BJ (cell line): Measurements from ENCODE around the gene COL4A3. TPM values are rescaled to one million over a fixed set of nuclear protein-coding genes. Genes with fewer than 3 reads are reported as not detected.

ENCODE experiments used
- CTCF ChIA-PET: fragments of 350-600 bp; formaldehyde crosslinking; extraction: SDS; loops from one replicate; lab custom pipeline; 2021; ENCODE audit warnings: antibody characterized with exemption, inconsistent platforms; lab: Yijun Ruan, JAX
- POLR2A ChIA-PET: fragments of 300-600 bp; sonication (Branson Sonifier 250); formaldehyde crosslinking; extraction: SDS; loops from one replicate; lab custom pipeline; 2021; ENCODE audit warnings: antibody characterized with exemption; lab: Charles Lee
- DNase-seq: peaks from one replicate; pipeline ENCODE4 v3.0.0-alpha.2; 2011; ENCODE audit warnings: low read depth
- H3K27me3 ChIP-seq: 2 replicates; pipeline ENCODE4 v1.6.0; 2011; ENCODE audit warnings: low read length; ENCODE audit not compliant: control insufficient read depth, insufficient read depth
- H3K36me3 ChIP-seq: 2 replicates; pipeline ENCODE4 v1.5.1; 2011; ENCODE audit warnings: low read length; ENCODE audit not compliant: control insufficient read depth, insufficient read depth
- H3K4me3 ChIP-seq: 2 replicates; pipeline ENCODE4 v1.5.1; 2011; ENCODE audit warnings: low read depth, mild to moderate bottlenecking, control low read depth, low read length
- CTCF ChIP-seq: IDR thresholded peaks from 2 replicates; pipeline ENCODE4 v1.5.1; 2011; ENCODE audit warnings: low read depth, mild to moderate bottlenecking, control low read depth, inconsistent platforms, low read length, moderate library complexity; ENCODE audit not compliant: insufficient read depth
- polyA plus RNA-seq: library from polyadenylated mRNA; depleted of rRNA; stranded (reverse); fragments of >200 nt; gene quantifications from 2 replicates; pipeline ENCODE4 v1.2.3, GENCODE V29; 2011

Gene COL4A3
- polyA plus RNA-seq, 1 experiment: 0.29 TPM

- H3K36me3 ChIP-seq: no peaks in the 10 kb centered on the region
- ChIA-PET CTCF (interaction anchor here (1.7 kb wide), 1 partner anchor 22 kb away, joined by 5 read pairs; no protein-coding TSS in a partner anchor), POLR2A (no interaction called here)
- H3K27me3 ChIP-seq: 0 out of 2 replicates have a peak, but pooled peaks cover 2% of the 10 kb centered on the region
- no peak overlapping the region for H3K4me3 ChIP-seq
- no peak for DNase-seq
- TF ChIP-seq CTCF: no peak
Observed at GRCh38 chr2:227204452-227204851, 40.0 kb downstream of the COL4A3 start.

GRCh38 chr2:227205701-227206100 lies 41.3 kb downstream of the COL4A3 start:
- Histone ChIP-seq H3K4me3 (no peak overlapping the region), H3K36me3 (no peaks in the 10 kb centered on the region), H3K27me3 (0 out of 2 replicates have a peak, but pooled peaks cover 2% of the 10 kb centered on the region)
- DNase-seq: no peak
- POLR2A ChIA-PET: no interaction called here
- TF ChIP-seq CTCF: no peak
- CTCF ChIA-PET: interaction anchor here (1.7 kb wide), 1 partner anchor 23 kb away, joined by 5 read pairs; no protein-coding TSS in a partner anchor

- Histone ChIP-seq H3K4me3 (no peak overlapping the region), H3K27me3 (0 out of 2 replicates have a peak, but pooled peaks cover 2% of the 10 kb centered on the region), H3K36me3 (no peaks in the 10 kb centered on the region)
- TF ChIP-seq CTCF: no peak
- ChIA-PET CTCF (no interaction called here), POLR2A (no interaction called here)
- no peak for DNase-seq
Observed at GRCh38 chr2:227206406-227206805, 42.0 kb downstream of the COL4A3 start.

- ChIA-PET POLR2A (no interaction called here), CTCF (interaction anchor here (0.6 kb wide), 1 partner anchor 19 kb away, joined by 3 read pairs; no protein-coding TSS in a partner anchor)
- DNase-seq: no peak
- H3K4me3 ChIP-seq: no peak overlapping the region
- H3K27me3 ChIP-seq: 0 out of 2 replicates have a peak, but pooled peaks cover 2% of the 10 kb centered on the region
- no peaks in the 10 kb centered on the region for H3K36me3 ChIP-seq
- no peak for TF ChIP-seq CTCF
Observed at GRCh38 chr2:227207573-227207972, 43.1 kb downstream of the COL4A3 start.

GRCh38 chr2:227214622-227215041 lies 50.2 kb downstream of the COL4A3 start:
- CTCF ChIA-PET: no interaction called here
- H3K36me3 ChIP-seq: no peaks in the 10 kb centered on the region
- no peak for TF ChIP-seq CTCF
- DNase-seq: no peak
- POLR2A ChIA-PET: no interaction called here
- H3K4me3 ChIP-seq: no peak overlapping the region
- H3K27me3 ChIP-seq: no peaks in the 10 kb centered on the region
